ENCODE measurements around the gene HUWE1.

The HUWE1 gene

GRCh38 chrX:53483416-53483815, 203.1 kb downstream of the HUWE1 start:
- no peak for DNase-seq

Measured in stimulated activated CD4-positive, alpha-beta T cell treated with anti-CD3 and anti-CD28 coated beads, Interleukin-2, amount 100 ng/mL, for 48 hours (primary cell).